Measurements from ENCODE around the gene SLC39A11. TPM values are rescaled to one million over a fixed set of nuclear protein-coding genes. Genes with fewer than 3 reads are reported as not detected.

The SLC39A11 gene
- total and polyA plus RNA-seq, 2 of the 13 experiments (the other 11 are each of a cell fraction or from before 2014, with no cell fraction given): 17.2 to 31.5 TPM

- TF ChIP-seq, protein P1, sequence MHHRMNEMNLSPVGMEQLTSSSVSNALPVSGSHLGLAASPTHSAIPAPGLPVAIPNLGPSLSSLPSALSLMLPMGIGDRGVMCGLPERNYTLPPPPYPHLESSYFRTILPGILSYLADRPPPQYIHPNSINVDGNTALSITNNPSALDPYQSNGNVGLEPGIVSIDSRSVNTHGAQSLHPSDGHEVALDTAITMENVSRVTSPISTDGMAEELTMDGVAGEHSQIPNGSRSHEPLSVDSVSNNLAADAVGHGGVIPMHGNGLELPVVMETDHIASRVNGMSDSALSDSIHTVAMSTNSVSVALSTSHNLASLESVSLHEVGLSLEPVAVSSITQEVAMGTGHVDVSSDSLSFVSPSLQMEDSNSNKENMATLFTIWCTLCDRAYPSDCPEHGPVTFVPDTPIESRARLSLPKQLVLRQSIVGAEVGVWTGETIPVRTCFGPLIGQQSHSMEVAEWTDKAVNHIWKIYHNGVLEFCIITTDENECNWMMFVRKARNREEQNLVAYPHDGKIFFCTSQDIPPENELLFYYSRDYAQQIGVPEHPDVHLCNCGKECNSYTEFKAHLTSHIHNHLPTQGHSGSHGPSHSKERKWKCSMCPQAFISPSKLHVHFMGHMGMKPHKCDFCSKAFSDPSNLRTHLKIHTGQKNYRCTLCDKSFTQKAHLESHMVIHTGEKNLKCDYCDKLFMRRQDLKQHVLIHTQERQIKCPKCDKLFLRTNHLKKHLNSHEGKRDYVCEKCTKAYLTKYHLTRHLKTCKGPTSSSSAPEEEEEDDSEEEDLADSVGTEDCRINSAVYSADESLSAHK (CRISPR knock-in tag; IDR thresholded peaks at IDR 0.05; ENCODE audit: borderline replicate concordance): no peak
- TF ChIP-seq NFE2L1 (CRISPR knock-in tag; IDR thresholded peaks at IDR 0.05; ENCODE audit: borderline replicate concordance) (no peak), SIX1 (CRISPR knock-in tag; IDR thresholded peaks at IDR 0.05; ENCODE audit: borderline replicate concordance) (no peak; the same call in 1 of the 2 replicates), CEBPB (IDR thresholded peaks at IDR 0.05; ENCODE audit: borderline replicate concordance, low read depth, low read length) (no peak), GABPA (IDR thresholded peaks at IDR 0.05; ENCODE audit: low read depth, low read length) (no peak), GABPA (CRISPR knock-in tag; IDR thresholded peaks at IDR 0.05; ENCODE audit: low read depth) (no peak), LRRFIP1 (CRISPR knock-in tag; conservative IDR thresholded peaks at IDR 0.05) (no peak), ZNF101 (CRISPR knock-in tag; IDR thresholded peaks at IDR 0.05; ENCODE audit: borderline replicate concordance, low read depth) (no peak), YEATS4 (CRISPR knock-in tag; IDR thresholded peaks at IDR 0.05; ENCODE audit: borderline replicate concordance) (no peak), ZNF382 (CRISPR knock-in tag; IDR thresholded peaks at IDR 0.05; ENCODE audit: borderline replicate concordance) (no peak), TEF (CRISPR knock-in tag; IDR thresholded peaks at IDR 0.05) (no peak), HHEX (CRISPR knock-in tag; IDR thresholded peaks at IDR 0.05) (no peak), ZNF644 (CRISPR knock-in tag; IDR thresholded peaks at IDR 0.05; ENCODE audit: low read depth) (peak; percentile 97), PCBP2 (optimal IDR thresholded peaks at IDR 0.05; ENCODE audit: low read depth, low read length, poor library complexity, severe bottlenecking) (no peak)
- TF ChIP-seq, protein P2, sequence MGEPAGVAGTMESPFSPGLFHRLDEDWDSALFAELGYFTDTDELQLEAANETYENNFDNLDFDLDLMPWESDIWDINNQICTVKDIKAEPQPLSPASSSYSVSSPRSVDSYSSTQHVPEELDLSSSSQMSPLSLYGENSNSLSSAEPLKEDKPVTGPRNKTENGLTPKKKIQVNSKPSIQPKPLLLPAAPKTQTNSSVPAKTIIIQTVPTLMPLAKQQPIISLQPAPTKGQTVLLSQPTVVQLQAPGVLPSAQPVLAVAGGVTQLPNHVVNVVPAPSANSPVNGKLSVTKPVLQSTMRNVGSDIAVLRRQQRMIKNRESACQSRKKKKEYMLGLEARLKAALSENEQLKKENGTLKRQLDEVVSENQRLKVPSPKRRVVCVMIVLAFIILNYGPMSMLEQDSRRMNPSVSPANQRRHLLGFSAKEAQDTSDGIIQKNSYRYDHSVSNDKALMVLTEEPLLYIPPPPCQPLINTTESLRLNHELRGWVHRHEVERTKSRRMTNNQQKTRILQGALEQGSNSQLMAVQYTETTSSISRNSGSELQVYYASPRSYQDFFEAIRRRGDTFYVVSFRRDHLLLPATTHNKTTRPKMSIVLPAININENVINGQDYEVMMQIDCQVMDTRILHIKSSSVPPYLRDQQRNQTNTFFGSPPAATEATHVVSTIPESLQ (CRISPR knock-in tag; conservative IDR thresholded peaks at IDR 0.05): no peak
- TF ChIP-seq, protein P3, sequence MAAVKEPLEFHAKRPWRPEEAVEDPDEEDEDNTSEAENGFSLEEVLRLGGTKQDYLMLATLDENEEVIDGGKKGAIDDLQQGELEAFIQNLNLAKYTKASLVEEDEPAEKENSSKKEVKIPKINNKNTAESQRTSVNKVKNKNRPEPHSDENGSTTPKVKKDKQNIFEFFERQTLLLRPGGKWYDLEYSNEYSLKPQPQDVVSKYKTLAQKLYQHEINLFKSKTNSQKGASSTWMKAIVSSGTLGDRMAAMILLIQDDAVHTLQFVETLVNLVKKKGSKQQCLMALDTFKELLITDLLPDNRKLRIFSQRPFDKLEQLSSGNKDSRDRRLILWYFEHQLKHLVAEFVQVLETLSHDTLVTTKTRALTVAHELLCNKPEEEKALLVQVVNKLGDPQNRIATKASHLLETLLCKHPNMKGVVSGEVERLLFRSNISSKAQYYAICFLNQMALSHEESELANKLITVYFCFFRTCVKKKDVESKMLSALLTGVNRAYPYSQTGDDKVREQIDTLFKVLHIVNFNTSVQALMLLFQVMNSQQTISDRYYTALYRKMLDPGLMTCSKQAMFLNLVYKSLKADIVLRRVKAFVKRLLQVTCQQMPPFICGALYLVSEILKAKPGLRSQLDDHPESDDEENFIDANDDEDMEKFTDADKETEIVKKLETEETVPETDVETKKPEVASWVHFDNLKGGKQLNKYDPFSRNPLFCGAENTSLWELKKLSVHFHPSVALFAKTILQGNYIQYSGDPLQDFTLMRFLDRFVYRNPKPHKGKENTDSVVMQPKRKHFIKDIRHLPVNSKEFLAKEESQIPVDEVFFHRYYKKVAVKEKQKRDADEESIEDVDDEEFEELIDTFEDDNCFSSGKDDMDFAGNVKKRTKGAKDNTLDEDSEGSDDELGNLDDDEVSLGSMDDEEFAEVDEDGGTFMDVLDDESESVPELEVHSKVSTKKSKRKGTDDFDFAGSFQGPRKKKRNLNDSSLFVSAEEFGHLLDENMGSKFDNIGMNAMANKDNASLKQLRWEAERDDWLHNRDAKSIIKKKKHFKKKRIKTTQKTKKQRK (IDR thresholded peaks at IDR 0.05; ENCODE audit: low read length): no peak
- TF ChIP-seq, protein P4, sequence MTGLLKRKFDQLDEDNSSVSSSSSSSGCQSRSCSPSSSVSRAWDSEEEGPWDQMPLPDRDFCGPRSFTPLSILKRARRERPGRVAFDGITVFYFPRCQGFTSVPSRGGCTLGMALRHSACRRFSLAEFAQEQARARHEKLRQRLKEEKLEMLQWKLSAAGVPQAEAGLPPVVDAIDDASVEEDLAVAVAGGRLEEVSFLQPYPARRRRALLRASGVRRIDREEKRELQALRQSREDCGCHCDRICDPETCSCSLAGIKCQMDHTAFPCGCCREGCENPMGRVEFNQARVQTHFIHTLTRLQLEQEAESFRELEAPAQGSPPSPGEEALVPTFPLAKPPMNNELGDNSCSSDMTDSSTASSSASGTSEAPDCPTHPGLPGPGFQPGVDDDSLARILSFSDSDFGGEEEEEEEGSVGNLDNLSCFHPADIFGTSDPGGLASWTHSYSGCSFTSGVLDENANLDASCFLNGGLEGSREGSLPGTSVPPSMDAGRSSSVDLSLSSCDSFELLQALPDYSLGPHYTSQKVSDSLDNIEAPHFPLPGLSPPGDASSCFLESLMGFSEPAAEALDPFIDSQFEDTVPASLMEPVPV (CRISPR knock-in tag; IDR thresholded peaks at IDR 0.05): no peak
Observed at GRCh38 chr17:72749119-72749572, 343.3 kb downstream of the SLC39A11 start (continued).

Measured in HepG2 (cell line).